Lower leg skin (tissue), 3 donors: ENCODE measurements around the gene JSRP1.

Source experiments
- CTCF ChIP-seq, 3 donors: fragments of 450-650 bp; IDR thresholded peaks; one replicate each; pipeline ENCODE4 v1.5.1; 2016; ENCODE audit warnings: antibody characterized with exemption in 3 of 3, mild to moderate bottlenecking in 3 of 3, moderate library complexity in 2 of 3
- POLR2A ChIP-seq, 2 donors: fragments of 450-650 bp; IDR thresholded peaks; one replicate each; pipeline ENCODE4 v1.6.1; 2016 to 2017; ENCODE audit warnings: antibody characterized with exemption in 2 of 2, mild to moderate bottlenecking in 1 of 2, moderate library complexity in 1 of 2

- no peak for TF ChIP-seq POLR2A (IDR thresholded peaks at IDR 0.05)
- TF ChIP-seq CTCF (IDR thresholded peaks at IDR 0.05), result no peak
Observed at GRCh38 chr19:2207991-2208860, 48.0 kb downstream of the JSRP1 start.
